Activated T-cell treated with anti-CD3 and anti-CD28 coated beads for 1 hour (primary cell): ENCODE results near the gene NEUROD4.
A peak's percentile ranks its signal among the peaks of the same experiment; 100 is the strongest.

Source experiments
- DNase-seq: peaks from one replicate; pipeline ENCODE4 v3.0.0-alpha.2; 2020; ENCODE audit warnings: low read depth

Gene NEUROD4

DNA sequence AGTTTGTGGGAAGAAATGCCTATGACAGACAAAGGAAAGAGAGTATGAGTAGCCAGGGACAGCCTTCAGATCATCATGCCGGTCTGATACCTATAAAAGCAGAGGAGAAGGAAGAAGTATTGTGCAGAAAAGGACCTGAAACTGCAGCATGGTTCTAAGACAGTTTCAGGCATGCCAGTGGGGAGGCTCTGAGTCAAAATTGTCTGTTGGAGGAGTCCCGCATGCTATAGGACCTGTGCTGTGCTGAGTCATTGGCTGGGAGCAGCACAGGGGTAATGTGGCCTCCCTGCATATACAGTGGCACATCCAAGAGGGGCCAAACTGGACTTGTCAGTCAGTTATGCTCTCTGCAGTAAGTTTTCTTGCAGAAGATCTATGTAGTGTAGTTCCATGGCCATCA, 40.7 kb downstream of the NEUROD4 start:
- DNase-seq: no peak

- no peak for DNase-seq
Measured at GRCh38 chr12:55061024-55061423, 41.2 kb downstream of the NEUROD4 start.

- no peak for DNase-seq
Measured at GRCh38 chr12:55063291-55063690, 43.5 kb downstream of the NEUROD4 start.

- DNase-seq: no peak
Measured at GRCh38 chr12:55065535-55065934, 45.8 kb downstream of the NEUROD4 start.

DNA sequence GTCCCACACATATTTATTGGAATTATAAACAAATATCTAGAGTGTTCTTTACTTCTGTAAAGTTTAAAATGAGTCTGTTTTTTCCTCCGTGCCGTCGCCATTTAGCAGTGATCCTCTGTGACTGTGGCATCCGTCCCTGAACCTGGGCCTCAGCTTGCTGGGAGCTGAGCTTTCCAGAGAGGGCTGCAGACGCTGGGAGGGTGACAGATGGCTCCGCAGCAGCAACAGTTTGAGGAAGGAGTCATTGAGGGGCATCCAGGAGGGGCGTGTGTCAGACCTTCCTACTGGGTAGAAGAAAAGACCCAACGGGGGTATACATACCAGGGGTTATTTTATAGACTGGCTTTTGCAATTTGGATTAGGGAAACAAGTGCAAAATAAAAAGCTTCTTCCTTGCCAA, 47.9 kb downstream of the NEUROD4 start:
- no peak for DNase-seq

GRCh38 chr12:55068416-55069010, 48.7 kb downstream of the NEUROD4 start:
- DNase-seq: peak; percentile 5

- peak; percentile 74 for DNase-seq
Measured at GRCh38 chr12:55072083-55072482, 52.3 kb downstream of the NEUROD4 start.

DNA sequence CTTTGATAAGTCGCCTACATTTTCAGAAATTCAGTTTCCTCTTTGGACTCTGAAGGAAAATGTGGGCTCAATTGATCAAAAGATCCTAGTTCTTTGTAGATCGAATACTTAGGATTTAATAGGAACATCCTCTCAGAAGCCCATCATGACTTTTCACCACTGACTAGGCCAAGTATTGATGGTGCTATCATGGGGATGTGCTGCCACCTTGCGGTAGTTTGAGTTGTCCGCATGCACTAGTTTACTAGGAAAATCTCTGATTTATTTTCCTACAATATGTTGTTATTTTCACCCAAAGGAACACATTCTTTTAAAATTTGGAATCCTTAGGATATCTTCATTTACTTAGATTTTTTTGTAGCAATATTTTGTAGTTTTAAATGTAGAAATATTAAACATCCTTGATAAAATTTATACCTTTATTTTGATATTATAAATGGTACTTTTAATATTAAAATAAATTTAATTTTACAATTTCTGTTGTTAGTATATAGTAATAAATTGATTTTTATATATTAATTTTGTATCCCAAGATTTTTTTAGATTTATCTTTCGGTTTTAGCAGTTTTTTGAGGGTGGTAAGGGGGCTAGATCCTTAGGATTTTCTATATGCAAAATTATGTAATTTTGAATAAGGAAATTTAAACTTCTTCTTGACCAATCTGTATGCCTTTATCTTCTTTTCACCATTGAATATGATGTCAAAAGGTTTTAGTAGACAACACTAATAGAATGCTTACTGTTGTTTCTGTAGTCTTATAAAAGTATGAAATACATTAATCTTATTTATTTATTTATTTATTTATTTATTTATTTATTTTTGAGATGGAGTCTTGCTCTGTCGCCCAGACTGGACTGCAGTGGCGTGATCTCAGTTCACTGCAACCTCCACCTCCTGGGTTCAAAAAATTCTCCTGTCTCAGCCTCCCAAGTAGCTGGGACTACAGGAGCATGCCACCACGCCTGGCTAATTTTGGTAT, 53.6 kb downstream of the NEUROD4 start:
- DNase-seq: peak; percentile 81

DNA sequence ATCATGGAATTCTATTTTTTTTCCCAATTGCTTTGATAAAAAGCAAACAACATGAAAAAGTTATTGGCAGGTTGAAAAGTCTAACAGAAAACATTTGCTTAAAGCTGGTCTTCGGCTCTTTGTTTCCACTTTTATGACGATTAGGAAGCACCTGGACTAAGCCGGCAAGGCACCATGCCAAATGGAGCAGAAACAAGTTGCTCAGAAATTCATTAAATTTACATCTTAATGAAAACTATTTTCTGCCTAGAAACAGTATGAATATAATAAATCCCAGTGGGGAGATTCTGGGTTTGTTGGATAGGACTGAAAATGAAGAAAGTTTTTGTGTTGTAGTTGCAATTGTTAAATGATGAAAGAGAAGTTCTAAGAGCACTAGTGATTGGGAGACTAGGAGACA, 55.0 kb downstream of the NEUROD4 start:
- DNase-seq: no peak
